HG02763 (cell line): ENCODE measurements around the gene PRSS37.

Source experiments
- ATAC-seq: cut with Tn5 transposase; IDR thresholded peaks from one replicate; pipeline ENCODE4 v1.9.1; 2021; ENCODE audit warnings: mild to moderate bottlenecking, moderate library complexity; ENCODE audit not compliant: unreplicated experiment

Gene PRSS37

DNA sequence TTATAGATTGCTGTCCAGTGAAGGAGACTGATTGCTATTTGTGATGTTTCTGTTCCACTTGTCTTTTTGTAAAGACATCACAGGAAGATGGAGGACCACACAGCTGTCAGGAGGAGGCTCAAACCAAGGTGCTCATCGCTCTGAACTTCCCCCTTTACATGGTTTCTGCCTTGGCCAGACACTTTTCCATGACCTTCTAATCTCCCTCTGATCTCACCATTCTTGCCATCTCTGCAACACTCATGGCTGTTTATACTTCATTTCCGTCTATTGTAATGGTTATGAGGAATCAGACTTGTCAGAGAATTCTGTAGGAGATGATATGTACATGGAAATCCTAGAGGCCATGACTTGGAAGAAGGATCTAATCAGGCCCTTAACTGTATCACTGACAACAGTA is 53.0 kb downstream of the PRSS37 start:
- ATAC-seq = no peak
